Measurements from ENCODE around the gene MRPL43. TPM values are rescaled to one million over a fixed set of nuclear protein-coding genes. Genes with fewer than 3 reads are reported as not detected.

MRPL43 gene
- total RNA-seq, 1 experiment from 2014 or later = 91.3 TPM

DNA sequence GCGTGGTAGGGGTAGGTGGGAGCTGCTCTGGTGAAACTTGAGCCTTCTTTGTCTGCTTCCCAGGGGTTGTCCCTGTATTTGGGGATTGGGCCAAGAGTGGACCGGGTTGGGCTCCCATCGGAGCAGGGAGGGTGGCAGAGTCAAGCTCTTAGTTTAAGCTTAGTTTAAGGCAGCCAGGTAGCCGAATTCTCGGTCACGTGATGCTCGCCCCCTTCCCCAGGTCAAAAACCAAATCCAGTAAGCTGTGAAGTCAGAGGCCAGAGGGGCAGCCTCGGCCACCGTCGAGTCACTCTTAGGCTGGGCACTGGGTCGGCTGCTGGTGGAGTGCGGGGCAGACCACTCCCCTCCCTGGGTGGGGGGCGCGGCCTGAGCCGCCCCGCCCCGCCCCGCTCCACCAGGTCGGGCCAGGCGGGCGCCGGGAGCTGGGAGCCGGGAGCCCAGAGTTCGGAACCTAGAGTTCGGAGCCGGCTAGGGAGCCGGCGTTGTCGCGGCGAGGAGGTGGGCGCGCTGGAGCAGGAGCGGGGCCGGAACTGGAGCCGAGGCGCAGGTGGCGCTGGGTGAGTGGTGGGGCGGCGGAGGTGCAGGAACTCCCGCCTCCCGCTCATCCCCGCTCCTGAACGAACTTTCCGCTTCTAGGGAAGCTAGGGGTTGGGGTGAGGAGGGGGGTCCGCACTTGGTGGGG, 9.5 kb upstream of the MRPL43 start (continued):
- TF ChIP-seq NFYB (CRISPR knock-in tag; conservative IDR thresholded peaks at IDR 0.05; ENCODE audit: low read depth) (no peak), FOXP1 (CRISPR knock-in tag; IDR thresholded peaks at IDR 0.05; ENCODE audit: borderline replicate concordance) (no peak; the same call in 1 of the 2 replicates), SMAD4 (CRISPR knock-in tag; IDR thresholded peaks at IDR 0.05) (no peak), ZNF138 (CRISPR knock-in tag; conservative IDR thresholded peaks at IDR 0.05) (no peak), ATF1 (CRISPR knock-in tag; IDR thresholded peaks at IDR 0.05) (no peak), OVOL2 (CRISPR knock-in tag; IDR thresholded peaks at IDR 0.05; ENCODE audit: borderline replicate concordance) (no peak), NR3C1 (CRISPR knock-in tag; conservative IDR thresholded peaks at IDR 0.05; ENCODE audit: low read depth) (no peak), CBFB (CRISPR knock-in tag; IDR thresholded peaks at IDR 0.05; ENCODE audit: low read depth) (no peak)
- TF ChIP-seq, protein P1, sequence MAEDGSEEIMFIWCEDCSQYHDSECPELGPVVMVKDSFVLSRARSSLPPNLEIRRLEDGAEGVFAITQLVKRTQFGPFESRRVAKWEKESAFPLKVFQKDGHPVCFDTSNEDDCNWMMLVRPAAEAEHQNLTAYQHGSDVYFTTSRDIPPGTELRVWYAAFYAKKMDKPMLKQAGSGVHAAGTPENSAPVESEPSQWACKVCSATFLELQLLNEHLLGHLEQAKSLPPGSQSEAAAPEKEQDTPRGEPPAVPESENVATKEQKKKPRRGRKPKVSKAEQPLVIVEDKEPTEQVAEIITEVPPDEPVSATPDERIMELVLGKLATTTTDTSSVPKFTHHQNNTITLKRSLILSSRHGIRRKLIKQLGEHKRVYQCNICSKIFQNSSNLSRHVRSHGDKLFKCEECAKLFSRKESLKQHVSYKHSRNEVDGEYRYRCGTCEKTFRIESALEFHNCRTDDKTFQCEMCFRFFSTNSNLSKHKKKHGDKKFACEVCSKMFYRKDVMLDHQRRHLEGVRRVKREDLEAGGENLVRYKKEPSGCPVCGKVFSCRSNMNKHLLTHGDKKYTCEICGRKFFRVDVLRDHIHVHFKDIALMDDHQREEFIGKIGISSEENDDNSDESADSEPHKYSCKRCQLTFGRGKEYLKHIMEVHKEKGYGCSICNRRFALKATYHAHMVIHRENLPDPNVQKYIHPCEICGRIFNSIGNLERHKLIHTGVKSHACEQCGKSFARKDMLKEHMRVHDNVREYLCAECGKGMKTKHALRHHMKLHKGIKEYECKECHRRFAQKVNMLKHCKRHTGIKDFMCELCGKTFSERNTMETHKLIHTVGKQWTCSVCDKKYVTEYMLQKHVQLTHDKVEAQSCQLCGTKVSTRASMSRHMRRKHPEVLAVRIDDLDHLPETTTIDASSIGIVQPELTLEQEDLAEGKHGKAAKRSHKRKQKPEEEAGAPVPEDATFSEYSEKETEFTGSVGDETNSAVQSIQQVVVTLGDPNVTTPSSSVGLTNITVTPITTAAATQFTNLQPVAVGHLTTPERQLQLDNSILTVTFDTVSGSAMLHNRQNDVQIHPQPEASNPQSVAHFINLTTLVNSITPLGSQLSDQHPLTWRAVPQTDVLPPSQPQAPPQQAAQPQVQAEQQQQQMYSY (CRISPR knock-in tag; IDR thresholded peaks at IDR 0.05) = no peak
- TF ChIP-seq, protein P2, sequence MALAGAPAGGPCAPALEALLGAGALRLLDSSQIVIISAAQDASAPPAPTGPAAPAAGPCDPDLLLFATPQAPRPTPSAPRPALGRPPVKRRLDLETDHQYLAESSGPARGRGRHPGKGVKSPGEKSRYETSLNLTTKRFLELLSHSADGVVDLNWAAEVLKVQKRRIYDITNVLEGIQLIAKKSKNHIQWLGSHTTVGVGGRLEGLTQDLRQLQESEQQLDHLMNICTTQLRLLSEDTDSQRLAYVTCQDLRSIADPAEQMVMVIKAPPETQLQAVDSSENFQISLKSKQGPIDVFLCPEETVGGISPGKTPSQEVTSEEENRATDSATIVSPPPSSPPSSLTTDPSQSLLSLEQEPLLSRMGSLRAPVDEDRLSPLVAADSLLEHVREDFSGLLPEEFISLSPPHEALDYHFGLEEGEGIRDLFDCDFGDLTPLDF (CRISPR knock-in tag; IDR thresholded peaks at IDR 0.05) = no peak
- TF ChIP-seq, protein P3, sequence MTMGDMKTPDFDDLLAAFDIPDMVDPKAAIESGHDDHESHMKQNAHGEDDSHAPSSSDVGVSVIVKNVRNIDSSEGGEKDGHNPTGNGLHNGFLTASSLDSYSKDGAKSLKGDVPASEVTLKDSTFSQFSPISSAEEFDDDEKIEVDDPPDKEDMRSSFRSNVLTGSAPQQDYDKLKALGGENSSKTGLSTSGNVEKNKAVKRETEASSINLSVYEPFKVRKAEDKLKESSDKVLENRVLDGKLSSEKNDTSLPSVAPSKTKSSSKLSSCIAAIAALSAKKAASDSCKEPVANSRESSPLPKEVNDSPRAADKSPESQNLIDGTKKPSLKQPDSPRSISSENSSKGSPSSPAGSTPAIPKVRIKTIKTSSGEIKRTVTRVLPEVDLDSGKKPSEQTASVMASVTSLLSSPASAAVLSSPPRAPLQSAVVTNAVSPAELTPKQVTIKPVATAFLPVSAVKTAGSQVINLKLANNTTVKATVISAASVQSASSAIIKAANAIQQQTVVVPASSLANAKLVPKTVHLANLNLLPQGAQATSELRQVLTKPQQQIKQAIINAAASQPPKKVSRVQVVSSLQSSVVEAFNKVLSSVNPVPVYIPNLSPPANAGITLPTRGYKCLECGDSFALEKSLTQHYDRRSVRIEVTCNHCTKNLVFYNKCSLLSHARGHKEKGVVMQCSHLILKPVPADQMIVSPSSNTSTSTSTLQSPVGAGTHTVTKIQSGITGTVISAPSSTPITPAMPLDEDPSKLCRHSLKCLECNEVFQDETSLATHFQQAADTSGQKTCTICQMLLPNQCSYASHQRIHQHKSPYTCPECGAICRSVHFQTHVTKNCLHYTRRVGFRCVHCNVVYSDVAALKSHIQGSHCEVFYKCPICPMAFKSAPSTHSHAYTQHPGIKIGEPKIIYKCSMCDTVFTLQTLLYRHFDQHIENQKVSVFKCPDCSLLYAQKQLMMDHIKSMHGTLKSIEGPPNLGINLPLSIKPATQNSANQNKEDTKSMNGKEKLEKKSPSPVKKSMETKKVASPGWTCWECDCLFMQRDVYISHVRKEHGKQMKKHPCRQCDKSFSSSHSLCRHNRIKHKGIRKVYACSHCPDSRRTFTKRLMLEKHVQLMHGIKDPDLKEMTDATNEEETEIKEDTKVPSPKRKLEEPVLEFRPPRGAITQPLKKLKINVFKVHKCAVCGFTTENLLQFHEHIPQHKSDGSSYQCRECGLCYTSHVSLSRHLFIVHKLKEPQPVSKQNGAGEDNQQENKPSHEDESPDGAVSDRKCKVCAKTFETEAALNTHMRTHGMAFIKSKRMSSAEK (CRISPR knock-in tag; IDR thresholded peaks at IDR 0.05; ENCODE audit: borderline replicate concordance) = no peak
- TF ChIP-seq, protein P4, sequence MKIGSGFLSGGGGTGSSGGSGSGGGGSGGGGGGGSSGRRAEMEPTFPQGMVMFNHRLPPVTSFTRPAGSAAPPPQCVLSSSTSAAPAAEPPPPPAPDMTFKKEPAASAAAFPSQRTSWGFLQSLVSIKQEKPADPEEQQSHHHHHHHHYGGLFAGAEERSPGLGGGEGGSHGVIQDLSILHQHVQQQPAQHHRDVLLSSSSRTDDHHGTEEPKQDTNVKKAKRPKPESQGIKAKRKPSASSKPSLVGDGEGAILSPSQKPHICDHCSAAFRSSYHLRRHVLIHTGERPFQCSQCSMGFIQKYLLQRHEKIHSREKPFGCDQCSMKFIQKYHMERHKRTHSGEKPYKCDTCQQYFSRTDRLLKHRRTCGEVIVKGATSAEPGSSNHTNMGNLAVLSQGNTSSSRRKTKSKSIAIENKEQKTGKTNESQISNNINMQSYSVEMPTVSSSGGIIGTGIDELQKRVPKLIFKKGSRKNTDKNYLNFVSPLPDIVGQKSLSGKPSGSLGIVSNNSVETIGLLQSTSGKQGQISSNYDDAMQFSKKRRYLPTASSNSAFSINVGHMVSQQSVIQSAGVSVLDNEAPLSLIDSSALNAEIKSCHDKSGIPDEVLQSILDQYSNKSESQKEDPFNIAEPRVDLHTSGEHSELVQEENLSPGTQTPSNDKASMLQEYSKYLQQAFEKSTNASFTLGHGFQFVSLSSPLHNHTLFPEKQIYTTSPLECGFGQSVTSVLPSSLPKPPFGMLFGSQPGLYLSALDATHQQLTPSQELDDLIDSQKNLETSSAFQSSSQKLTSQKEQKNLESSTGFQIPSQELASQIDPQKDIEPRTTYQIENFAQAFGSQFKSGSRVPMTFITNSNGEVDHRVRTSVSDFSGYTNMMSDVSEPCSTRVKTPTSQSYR (CRISPR knock-in tag; IDR thresholded peaks at IDR 0.05) = no peak
- TF ChIP-seq, protein P5, sequence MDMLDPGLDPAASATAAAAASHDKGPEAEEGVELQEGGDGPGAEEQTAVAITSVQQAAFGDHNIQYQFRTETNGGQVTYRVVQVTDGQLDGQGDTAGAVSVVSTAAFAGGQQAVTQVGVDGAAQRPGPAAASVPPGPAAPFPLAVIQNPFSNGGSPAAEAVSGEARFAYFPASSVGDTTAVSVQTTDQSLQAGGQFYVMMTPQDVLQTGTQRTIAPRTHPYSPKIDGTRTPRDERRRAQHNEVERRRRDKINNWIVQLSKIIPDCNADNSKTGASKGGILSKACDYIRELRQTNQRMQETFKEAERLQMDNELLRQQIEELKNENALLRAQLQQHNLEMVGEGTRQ (CRISPR knock-in tag; IDR thresholded peaks at IDR 0.05) = peak; percentile 91
- TF ChIP-seq, protein P6, sequence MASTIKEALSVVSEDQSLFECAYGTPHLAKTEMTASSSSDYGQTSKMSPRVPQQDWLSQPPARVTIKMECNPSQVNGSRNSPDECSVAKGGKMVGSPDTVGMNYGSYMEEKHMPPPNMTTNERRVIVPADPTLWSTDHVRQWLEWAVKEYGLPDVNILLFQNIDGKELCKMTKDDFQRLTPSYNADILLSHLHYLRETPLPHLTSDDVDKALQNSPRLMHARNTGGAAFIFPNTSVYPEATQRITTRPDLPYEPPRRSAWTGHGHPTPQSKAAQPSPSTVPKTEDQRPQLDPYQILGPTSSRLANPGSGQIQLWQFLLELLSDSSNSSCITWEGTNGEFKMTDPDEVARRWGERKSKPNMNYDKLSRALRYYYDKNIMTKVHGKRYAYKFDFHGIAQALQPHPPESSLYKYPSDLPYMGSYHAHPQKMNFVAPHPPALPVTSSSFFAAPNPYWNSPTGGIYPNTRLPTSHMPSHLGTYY (CRISPR knock-in tag; IDR thresholded peaks at IDR 0.05) = no peak
- TF ChIP-seq, protein P7, sequence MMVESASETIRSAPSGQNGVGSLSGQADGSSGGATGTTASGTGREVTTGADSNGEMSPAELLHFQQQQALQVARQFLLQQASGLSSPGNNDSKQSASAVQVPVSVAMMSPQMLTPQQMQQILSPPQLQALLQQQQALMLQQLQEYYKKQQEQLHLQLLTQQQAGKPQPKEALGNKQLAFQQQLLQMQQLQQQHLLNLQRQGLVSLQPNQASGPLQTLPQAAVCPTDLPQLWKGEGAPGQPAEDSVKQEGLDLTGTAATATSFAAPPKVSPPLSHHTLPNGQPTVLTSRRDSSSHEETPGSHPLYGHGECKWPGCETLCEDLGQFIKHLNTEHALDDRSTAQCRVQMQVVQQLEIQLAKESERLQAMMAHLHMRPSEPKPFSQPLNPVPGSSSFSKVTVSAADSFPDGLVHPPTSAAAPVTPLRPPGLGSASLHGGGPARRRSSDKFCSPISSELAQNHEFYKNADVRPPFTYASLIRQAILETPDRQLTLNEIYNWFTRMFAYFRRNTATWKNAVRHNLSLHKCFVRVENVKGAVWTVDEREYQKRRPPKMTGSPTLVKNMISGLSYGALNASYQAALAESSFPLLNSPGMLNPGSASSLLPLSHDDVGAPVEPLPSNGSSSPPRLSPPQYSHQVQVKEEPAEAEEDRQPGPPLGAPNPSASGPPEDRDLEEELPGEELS (CRISPR knock-in tag; IDR thresholded peaks at IDR 0.05) = no peak
- TF ChIP-seq, protein P8, sequence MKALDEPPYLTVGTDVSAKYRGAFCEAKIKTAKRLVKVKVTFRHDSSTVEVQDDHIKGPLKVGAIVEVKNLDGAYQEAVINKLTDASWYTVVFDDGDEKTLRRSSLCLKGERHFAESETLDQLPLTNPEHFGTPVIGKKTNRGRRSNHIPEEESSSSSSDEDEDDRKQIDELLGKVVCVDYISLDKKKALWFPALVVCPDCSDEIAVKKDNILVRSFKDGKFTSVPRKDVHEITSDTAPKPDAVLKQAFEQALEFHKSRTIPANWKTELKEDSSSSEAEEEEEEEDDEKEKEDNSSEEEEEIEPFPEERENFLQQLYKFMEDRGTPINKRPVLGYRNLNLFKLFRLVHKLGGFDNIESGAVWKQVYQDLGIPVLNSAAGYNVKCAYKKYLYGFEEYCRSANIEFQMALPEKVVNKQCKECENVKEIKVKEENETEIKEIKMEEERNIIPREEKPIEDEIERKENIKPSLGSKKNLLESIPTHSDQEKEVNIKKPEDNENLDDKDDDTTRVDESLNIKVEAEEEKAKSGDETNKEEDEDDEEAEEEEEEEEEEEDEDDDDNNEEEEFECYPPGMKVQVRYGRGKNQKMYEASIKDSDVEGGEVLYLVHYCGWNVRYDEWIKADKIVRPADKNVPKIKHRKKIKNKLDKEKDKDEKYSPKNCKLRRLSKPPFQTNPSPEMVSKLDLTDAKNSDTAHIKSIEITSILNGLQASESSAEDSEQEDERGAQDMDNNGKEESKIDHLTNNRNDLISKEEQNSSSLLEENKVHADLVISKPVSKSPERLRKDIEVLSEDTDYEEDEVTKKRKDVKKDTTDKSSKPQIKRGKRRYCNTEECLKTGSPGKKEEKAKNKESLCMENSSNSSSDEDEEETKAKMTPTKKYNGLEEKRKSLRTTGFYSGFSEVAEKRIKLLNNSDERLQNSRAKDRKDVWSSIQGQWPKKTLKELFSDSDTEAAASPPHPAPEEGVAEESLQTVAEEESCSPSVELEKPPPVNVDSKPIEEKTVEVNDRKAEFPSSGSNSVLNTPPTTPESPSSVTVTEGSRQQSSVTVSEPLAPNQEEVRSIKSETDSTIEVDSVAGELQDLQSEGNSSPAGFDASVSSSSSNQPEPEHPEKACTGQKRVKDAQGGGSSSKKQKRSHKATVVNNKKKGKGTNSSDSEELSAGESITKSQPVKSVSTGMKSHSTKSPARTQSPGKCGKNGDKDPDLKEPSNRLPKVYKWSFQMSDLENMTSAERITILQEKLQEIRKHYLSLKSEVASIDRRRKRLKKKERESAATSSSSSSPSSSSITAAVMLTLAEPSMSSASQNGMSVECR (CRISPR knock-in tag; IDR thresholded peaks at IDR 0.05; ENCODE audit: borderline replicate concordance) = 0 out of 2 replicates have a peak, but pooled peaks have one; percentile 1
